ENCODE measurements around the gene FLNB.

GRCh38 chr3:58099865-58100264, 91.6 kb downstream of the FLNB start:
- TF ChIP-seq, protein P1, sequence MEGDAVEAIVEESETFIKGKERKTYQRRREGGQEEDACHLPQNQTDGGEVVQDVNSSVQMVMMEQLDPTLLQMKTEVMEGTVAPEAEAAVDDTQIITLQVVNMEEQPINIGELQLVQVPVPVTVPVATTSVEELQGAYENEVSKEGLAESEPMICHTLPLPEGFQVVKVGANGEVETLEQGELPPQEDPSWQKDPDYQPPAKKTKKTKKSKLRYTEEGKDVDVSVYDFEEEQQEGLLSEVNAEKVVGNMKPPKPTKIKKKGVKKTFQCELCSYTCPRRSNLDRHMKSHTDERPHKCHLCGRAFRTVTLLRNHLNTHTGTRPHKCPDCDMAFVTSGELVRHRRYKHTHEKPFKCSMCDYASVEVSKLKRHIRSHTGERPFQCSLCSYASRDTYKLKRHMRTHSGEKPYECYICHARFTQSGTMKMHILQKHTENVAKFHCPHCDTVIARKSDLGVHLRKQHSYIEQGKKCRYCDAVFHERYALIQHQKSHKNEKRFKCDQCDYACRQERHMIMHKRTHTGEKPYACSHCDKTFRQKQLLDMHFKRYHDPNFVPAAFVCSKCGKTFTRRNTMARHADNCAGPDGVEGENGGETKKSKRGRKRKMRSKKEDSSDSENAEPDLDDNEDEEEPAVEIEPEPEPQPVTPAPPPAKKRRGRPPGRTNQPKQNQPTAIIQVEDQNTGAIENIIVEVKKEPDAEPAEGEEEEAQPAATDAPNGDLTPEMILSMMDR (conservative IDR thresholded peaks at IDR 0.05; ENCODE audit: low read length), result no peak
- TF ChIP-seq EZH2phosphoT487 (IDR thresholded peaks at IDR 0.05; ENCODE audit: borderline replicate concordance), result no peak

All from Loucy (cell line).